Liver (tissue), 3 donors: ENCODE measurements around the gene CDH22.

Experiments
- RXRA ChIP-seq, 2 donors: IDR thresholded peaks; 2 replicates each; pipeline ENCODE4 v1.6.1; 2017 to 2018; ENCODE audit warnings: antibody characterized with exemption in 2 of 2, mild to moderate bottlenecking in 1 of 2
- YY1 ChIP-seq: IDR thresholded peaks from 2 replicates; pipeline ENCODE4 v1.6.1; 2016; ENCODE audit warnings: antibody characterized with exemption, mild to moderate bottlenecking
- TF ChIP-seq, protein P1 (sequence below): fragments of 150-350 bp; IDR thresholded peaks from 2 replicates; pipeline ENCODE4 v1.5.1; 2017; ENCODE audit warnings: improper control_type of control experiment, low read depth, low read length; ENCODE audit not compliant: missing input control
- TF ChIP-seq, protein P2 (sequence below): IDR thresholded peaks from 2 replicates; pipeline ENCODE4 v1.6.1; 2016; ENCODE audit warnings: antibody characterized with exemption, mild to moderate bottlenecking
- TF ChIP-seq, protein P3 (sequence below): IDR thresholded peaks from 2 replicates; pipeline ENCODE4 v1.6.1; 2016; ENCODE audit warnings: antibody characterized with exemption
- TF ChIP-seq, protein P4 (sequence below): IDR thresholded peaks from 2 replicates; pipeline ENCODE4 v1.6.1; 2016; ENCODE audit warnings: antibody characterized with exemption
- donor health status: healthy.
- donor health status: healthy.

DNA sequence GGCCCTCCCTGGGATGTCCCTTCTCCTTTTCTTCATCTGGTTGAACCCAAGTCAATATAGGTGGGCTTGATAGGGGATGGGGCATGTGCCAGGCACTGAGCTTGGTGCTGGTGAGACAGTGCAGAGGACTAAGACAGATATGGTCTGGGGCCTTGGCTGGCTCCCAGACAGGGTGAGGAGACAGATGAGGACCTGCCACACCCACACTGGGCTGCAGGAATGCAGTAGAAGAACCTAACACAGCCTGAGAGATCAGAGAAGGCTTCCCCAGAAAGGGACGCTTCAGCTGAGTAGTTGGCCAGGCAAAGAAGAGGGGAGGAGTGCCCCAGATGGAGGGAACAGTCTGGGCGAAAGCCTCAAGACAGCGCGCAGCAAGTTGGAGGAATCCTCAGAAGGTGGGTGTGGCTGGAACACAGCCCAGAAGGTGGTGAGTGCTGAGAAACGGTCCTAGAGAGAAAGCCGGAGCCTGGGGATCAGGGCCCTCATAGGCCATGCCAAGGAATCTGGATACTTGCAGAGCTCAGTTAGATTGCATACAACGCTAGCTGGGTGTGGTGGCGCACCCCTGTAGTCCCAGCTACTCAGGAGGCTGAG, 163.8 kb downstream of the CDH22 start:
- TF ChIP-seq, protein P1, sequence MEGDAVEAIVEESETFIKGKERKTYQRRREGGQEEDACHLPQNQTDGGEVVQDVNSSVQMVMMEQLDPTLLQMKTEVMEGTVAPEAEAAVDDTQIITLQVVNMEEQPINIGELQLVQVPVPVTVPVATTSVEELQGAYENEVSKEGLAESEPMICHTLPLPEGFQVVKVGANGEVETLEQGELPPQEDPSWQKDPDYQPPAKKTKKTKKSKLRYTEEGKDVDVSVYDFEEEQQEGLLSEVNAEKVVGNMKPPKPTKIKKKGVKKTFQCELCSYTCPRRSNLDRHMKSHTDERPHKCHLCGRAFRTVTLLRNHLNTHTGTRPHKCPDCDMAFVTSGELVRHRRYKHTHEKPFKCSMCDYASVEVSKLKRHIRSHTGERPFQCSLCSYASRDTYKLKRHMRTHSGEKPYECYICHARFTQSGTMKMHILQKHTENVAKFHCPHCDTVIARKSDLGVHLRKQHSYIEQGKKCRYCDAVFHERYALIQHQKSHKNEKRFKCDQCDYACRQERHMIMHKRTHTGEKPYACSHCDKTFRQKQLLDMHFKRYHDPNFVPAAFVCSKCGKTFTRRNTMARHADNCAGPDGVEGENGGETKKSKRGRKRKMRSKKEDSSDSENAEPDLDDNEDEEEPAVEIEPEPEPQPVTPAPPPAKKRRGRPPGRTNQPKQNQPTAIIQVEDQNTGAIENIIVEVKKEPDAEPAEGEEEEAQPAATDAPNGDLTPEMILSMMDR = no peak
- TF ChIP-seq, protein P2, sequence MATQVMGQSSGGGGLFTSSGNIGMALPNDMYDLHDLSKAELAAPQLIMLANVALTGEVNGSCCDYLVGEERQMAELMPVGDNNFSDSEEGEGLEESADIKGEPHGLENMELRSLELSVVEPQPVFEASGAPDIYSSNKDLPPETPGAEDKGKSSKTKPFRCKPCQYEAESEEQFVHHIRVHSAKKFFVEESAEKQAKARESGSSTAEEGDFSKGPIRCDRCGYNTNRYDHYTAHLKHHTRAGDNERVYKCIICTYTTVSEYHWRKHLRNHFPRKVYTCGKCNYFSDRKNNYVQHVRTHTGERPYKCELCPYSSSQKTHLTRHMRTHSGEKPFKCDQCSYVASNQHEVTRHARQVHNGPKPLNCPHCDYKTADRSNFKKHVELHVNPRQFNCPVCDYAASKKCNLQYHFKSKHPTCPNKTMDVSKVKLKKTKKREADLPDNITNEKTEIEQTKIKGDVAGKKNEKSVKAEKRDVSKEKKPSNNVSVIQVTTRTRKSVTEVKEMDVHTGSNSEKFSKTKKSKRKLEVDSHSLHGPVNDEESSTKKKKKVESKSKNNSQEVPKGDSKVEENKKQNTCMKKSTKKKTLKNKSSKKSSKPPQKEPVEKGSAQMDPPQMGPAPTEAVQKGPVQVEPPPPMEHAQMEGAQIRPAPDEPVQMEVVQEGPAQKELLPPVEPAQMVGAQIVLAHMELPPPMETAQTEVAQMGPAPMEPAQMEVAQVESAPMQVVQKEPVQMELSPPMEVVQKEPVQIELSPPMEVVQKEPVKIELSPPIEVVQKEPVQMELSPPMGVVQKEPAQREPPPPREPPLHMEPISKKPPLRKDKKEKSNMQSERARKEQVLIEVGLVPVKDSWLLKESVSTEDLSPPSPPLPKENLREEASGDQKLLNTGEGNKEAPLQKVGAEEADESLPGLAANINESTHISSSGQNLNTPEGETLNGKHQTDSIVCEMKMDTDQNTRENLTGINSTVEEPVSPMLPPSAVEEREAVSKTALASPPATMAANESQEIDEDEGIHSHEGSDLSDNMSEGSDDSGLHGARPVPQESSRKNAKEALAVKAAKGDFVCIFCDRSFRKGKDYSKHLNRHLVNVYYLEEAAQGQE = no peak
- TF ChIP-seq RXRA (IDR thresholded peaks at IDR 0.05) (no peak), YY1 (no peak)
- TF ChIP-seq, protein P3, sequence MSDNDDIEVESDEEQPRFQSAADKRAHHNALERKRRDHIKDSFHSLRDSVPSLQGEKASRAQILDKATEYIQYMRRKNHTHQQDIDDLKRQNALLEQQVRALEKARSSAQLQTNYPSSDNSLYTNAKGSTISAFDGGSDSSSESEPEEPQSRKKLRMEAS = no peak
- TF ChIP-seq, protein P4, sequence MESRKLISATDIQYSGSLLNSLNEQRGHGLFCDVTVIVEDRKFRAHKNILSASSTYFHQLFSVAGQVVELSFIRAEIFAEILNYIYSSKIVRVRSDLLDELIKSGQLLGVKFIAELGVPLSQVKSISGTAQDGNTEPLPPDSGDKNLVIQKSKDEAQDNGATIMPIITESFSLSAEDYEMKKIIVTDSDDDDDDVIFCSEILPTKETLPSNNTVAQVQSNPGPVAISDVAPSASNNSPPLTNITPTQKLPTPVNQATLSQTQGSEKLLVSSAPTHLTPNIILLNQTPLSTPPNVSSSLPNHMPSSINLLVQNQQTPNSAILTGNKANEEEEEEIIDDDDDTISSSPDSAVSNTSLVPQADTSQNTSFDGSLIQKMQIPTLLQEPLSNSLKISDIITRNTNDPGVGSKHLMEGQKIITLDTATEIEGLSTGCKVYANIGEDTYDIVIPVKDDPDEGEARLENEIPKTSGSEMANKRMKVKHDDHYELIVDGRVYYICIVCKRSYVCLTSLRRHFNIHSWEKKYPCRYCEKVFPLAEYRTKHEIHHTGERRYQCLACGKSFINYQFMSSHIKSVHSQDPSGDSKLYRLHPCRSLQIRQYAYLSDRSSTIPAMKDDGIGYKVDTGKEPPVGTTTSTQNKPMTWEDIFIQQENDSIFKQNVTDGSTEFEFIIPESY = no peak
